WI38 (cell line): ENCODE results near the gene IQGAP3.

ENCODE experiments used
- H3K4me3 ChIP-seq: 2 replicates; pipeline ENCODE4 v1.5.1; 2011; ENCODE audit warnings: low read depth, mild to moderate bottlenecking, control low read depth, low read length
- CTCF ChIP-seq: IDR thresholded peaks from 2 replicates; pipeline ENCODE4 v1.5.1; 2012; ENCODE audit warnings: low read depth, mild to moderate bottlenecking, control low read depth, low read length

IQGAP3 gene

GRCh38 chr1:156547982-156548381, 24.4 kb downstream of the IQGAP3 start:
- no peak for TF ChIP-seq CTCF
- H3K4me3 ChIP-seq = no peak overlapping the region

- no peak overlapping the region for H3K4me3 ChIP-seq
- no peak for TF ChIP-seq CTCF
Measured at GRCh38 chr1:156547434-156547833, 24.9 kb downstream of the IQGAP3 start.

- H3K4me3 ChIP-seq = no peak overlapping the region
- no peak for TF ChIP-seq CTCF
Measured at GRCh38 chr1:156546267-156546666, 26.1 kb downstream of the IQGAP3 start.

- no peak for TF ChIP-seq CTCF
- H3K4me3 ChIP-seq = no peak overlapping the region
Measured at GRCh38 chr1:156544592-156545102, 27.7 kb downstream of the IQGAP3 start.

GRCh38 chr1:156543066-156543465, 29.3 kb downstream of the IQGAP3 start:
- no peak for TF ChIP-seq CTCF
- no peak overlapping the region for H3K4me3 ChIP-seq

- H3K4me3 ChIP-seq = no peak overlapping the region
- TF ChIP-seq CTCF = no peak
Measured at GRCh38 chr1:156540955-156541354, 31.4 kb downstream of the IQGAP3 start.

- no peak for TF ChIP-seq CTCF
- no peak overlapping the region for H3K4me3 ChIP-seq
Measured at GRCh38 chr1:156539818-156540355, 32.5 kb downstream of the IQGAP3 start.
